Adrenal gland (tissue), 5 donors: ENCODE results near the gene CFLAR.

ENCODE experiments used
- CTCF ChIP-seq, 6 experiments: fragments of 450-650 bp in 4 of 6; fragments of 200-600 bp in 2 of 6; sonication (generic) in 1 of 6; IDR thresholded peaks; 1 replicate in 5 of 6; 2 replicates in 1 of 6; pipeline versions ENCODE4 v1.5.1 to v1.8.0; 2016 to 2021; ENCODE audit warnings: antibody characterized with exemption in 6 of 6, mild to moderate bottlenecking in 2 of 6, moderate library complexity in 1 of 6
- POLR2A ChIP-seq, 2 donors: fragments of 450-650 bp; IDR thresholded peaks; one replicate each; pipeline ENCODE4 v1.6.1; 2017; ENCODE audit warnings: antibody characterized with exemption in 2 of 2, mild to moderate bottlenecking in 2 of 2, moderate library complexity in 1 of 2
- donor health status: DM: no; HTN: no; CAD: no.

- no peak for TF ChIP-seq CTCF (IDR thresholded peaks at IDR 0.05)
- TF ChIP-seq POLR2A (IDR thresholded peaks at IDR 0.05) = no peak
Observed at GRCh38 chr2:201139836-201140604, 24.1 kb downstream of the CFLAR start.
